Right atrium auricular region (tissue), 2 donors: ENCODE measurements around the gene INTS11. TPM values are rescaled to one million over a fixed set of nuclear protein-coding genes. Genes with fewer than 3 reads are reported as not detected.

Experiments
- DNase-seq: peaks from one replicate; pipeline ENCODE4 v3.0.0-alpha.2; 2019; ENCODE audit warnings: low spot score
- H3K27ac ChIP-seq, 2 donors: fragments of 200-600 bp; sonication (generic); 1 replicate in 1 of 2; 2 replicates in 1 of 2; pipeline ENCODE4 v1.5.1; 2016 to 2019
- H3K27me3 ChIP-seq, 2 donors: fragments of 200-600 bp; sonication (generic); one replicate each; pipeline versions ENCODE4 v1.5.1 to v1.6.0; 2017 to 2019
- H3K36me3 ChIP-seq: fragments of 200-600 bp; sonication (generic); one replicate; pipeline ENCODE4 v1.5.1; 2016
- H3K4me1 ChIP-seq, 2 donors: fragments of 200-600 bp; sonication (generic); one replicate each; pipeline versions ENCODE4 v1.5.1 to v1.6.0; 2017 to 2019
- H3K4me3 ChIP-seq, 2 donors: fragments of 200-600 bp; sonication (generic); 1 replicate in 1 of 2; 2 replicates in 1 of 2; pipeline ENCODE4 v1.5.1; 2017 to 2019; ENCODE audit warnings: mild to moderate bottlenecking in 1 of 2, moderate library complexity in 1 of 2
- H3K9me3 ChIP-seq, 2 donors: fragments of 200-600 bp; sonication (generic); one replicate each; pipeline ENCODE4 v1.5.1; 2019
- CTCF ChIP-seq, 2 donors: fragments of 200-600 bp; sonication (generic); IDR thresholded peaks; one replicate each; pipeline ENCODE4 v1.5.1; 2019; ENCODE audit warnings: antibody characterized with exemption in 2 of 2
- total RNA-seq, 2 donors: library from RNA; depleted of rRNA; stranded (reverse); fragments of >200 nt; gene quantifications; one replicate each; pipeline ENCODE4 v1.1.0, GENCODE V29; 2016

Gene INTS11
- total RNA-seq, 2 donors from 2014 or later: 59.6 to 65.2 TPM

- no peaks in the 10 kb centered on the region for H3K9me3 ChIP-seq
- H3K4me1 ChIP-seq: peaks cover 0 to 65% of the 10 kb centered on the region in 2 donors
- H3K27ac ChIP-seq: no peak overlapping the region
- peaks cover 30% of the 10 kb centered on the region for H3K36me3 ChIP-seq
- no peak for DNase-seq
- no peaks in the 10 kb centered on the region for H3K27me3 ChIP-seq
- no peak overlapping the region for H3K4me3 ChIP-seq
- no peak for TF ChIP-seq CTCF (IDR thresholded peaks at IDR 0.05)
Measured at GRCh38 chr1:1322418-1322817, 2.0 kb downstream of the INTS11 start.

- Histone ChIP-seq H3K4me3 (no peak overlapping the region), H3K9me3 (no peaks in the 10 kb centered on the region), H3K27ac (no peak overlapping the region), H3K4me1 (peaks cover 0 to 58% of the 10 kb centered on the region in 2 donors), H3K27me3 (no peaks in the 10 kb centered on the region), H3K36me3 (peaks cover 27% of the 10 kb centered on the region)
- DNase-seq: no peak
- TF ChIP-seq CTCF (IDR thresholded peaks at IDR 0.05): no peak
Measured at GRCh38 chr1:1321477-1321876, 3.0 kb downstream of the INTS11 start.

- no peak overlapping the region for H3K4me3 ChIP-seq
- no peaks in the 10 kb centered on the region for H3K9me3 ChIP-seq
- no peak for TF ChIP-seq CTCF (IDR thresholded peaks at IDR 0.05)
- H3K27me3 ChIP-seq: no peaks in the 10 kb centered on the region
- peaks cover 0 to 52% of the 10 kb centered on the region in 2 donors for H3K4me1 ChIP-seq
- no peak for DNase-seq
- no peak overlapping the region for H3K27ac ChIP-seq
- H3K36me3 ChIP-seq: peaks cover 30% of the 10 kb centered on the region
Measured at GRCh38 chr1:1320666-1321448, 3.6 kb downstream of the INTS11 start.

DNA sequence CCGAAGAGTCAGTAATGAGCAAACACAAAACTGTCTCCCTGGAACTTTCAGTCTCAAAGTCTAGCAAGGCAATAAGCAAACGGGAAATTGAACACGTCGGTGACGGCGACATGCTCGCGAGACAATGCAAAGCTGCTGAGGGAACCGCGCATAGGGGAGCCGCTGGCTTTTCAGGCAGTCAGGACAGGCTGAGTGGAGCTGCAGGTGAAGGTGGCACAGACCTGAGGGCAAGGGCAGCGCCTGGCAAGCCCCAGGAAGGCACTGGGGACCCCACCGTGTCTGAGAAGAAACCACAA is 4.9 kb downstream of the INTS11 start:
- no peak overlapping the region for H3K27ac ChIP-seq
- DNase-seq: no peak
- peaks cover 39% of the 10 kb centered on the region for H3K36me3 ChIP-seq
- H3K9me3 ChIP-seq: no peaks in the 10 kb centered on the region
- H3K4me1 ChIP-seq: peaks cover 0 to 41% of the 10 kb centered on the region in 2 donors
- H3K4me3 ChIP-seq: no peak overlapping the region
- no peak for TF ChIP-seq CTCF (IDR thresholded peaks at IDR 0.05)
- H3K27me3 ChIP-seq: no peaks in the 10 kb centered on the region

GRCh38 chr1:1318777-1319645 is 5.4 kb downstream of the INTS11 start:
- no peaks in the 10 kb centered on the region for H3K27me3 ChIP-seq
- H3K4me1 ChIP-seq: peaks cover 0 to 41% of the 10 kb centered on the region in 2 donors
- H3K4me3 ChIP-seq: no peak overlapping the region
- peak overlapping the region; percentile 61 to 83 for H3K27ac ChIP-seq
- no peaks in the 10 kb centered on the region for H3K9me3 ChIP-seq
- no peak for TF ChIP-seq CTCF (IDR thresholded peaks at IDR 0.05)
- DNase-seq: no peak
- peaks cover 45% of the 10 kb centered on the region for H3K36me3 ChIP-seq
